HG03439 (cell line): Measurements from ENCODE around the gene MAFG.
A peak's percentile ranks its signal among the peaks of the same experiment; 100 is the strongest.

ENCODE experiments used
- ATAC-seq: cut with Tn5 transposase; IDR thresholded peaks from one replicate; pipeline ENCODE4 v1.9.1; 2021; ENCODE audit warnings: mild to moderate bottlenecking, moderate library complexity; ENCODE audit not compliant: unreplicated experiment

MAFG gene

GRCh38 chr17:81911277-81911961 is 16.1 kb downstream of the MAFG start, which contains the start of gene PCYT2:
TSS of gene PCYT2 (minus strand) at chr17:81911399. CDS start at chr17:81911355, 44 bp downstream.
- ATAC-seq = peak; percentile 49

DNA sequence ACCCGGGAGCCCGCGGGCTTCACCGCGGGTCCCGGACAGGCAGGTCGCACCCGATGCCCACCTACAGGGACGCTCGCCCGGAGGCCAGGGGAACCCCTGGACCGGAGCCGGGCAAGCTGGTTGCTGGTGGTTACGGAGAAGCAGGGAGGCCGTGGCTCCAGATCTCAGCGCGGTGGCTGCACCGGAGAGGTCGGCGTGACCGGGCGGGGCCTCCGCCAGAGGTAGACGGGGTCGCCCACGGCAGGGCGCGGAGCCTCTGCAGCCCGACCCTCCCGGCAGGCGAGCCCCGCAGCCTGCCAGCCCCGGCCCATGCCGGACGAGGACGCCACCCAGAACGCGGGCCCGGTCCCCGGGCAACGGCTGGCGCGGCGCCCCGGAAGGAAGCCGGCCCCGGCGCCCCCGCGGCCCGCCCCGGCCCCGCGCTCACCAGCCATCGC is 16.7 kb downstream of the MAFG start:
- ATAC-seq = peak; percentile 32

DNA sequence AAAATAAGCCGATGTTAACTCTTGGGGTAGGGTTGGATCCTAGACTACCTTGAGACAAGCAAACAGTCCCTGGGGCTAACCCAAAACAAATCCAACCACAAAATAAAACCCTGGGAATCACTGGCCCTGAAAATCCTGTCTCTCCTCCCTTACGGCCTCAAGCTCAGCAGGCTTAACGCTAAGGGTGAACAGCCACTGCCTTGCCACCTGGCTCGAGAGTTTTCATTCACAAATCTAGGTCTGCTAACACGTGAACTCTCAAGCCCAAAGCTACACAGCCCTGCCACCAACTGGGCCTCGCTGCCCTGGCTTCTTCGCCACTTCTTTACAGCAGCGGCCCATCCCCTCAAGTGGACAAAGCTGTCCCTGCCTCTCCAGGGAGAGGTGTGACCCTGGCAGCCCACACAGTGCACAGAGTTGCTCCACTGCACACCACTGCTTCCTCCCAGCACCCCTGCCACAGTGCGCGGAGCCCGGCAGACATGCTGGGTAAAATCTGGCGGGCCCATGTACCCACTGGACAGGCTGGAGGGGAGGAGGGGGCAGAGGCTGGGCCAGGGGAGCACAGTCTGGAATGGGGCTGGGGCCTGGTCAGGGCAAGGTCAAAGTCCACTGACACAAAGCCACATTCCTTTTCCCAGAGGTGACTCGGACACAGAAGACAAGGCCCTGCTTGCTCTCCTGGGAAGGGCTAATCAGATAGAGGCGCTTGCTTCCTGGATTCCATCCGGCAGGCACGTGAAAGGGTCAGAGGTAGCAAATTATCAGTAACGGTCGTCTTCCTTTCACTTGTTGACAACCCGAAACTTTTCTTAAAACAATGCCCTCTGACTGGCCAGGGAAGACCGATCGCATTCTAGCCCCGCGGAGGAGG is 17.3 kb downstream of the MAFG start:
- no peak for ATAC-seq

DNA sequence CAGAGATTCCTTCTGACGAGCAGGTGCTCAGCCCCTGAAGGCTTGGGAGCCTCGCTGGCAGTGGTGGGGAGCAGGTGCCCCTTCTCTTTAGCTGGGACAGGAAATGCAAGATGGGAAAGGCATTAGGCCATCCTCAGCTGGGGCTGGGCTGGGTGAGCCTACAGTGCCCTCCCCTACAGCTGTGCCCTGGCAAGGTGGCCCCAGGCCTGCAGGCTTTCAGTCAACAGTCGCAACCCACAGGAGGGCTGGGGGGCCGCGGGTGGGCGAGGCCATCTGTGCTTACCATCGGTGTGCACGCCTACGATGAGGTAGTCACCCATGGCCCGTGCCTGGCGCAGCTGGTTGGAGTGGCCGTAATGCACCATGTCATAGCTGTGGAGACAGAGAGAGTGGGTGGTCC is 18.3 kb downstream of the MAFG start:
- no peak for ATAC-seq

DNA sequence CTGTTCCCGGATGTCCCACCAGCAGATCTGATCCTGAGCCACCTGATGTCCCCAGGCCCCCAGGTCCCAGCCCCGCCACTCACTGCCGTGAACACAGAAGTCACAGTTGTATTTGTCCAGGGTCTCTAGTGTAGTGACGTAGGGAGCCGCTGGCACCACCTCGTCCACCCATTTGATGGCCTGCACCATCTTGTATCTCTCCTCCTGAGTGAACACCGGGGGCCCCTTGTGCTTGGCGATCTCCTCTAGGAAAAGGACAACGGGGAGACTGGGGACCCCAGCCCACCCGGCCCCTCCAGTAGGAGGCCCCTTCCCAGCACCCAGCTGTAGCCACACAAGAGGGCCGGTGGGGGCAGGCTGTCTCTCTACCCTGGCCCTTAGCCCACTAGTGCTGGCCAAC is 18.7 kb downstream of the MAFG start:
- no peak for ATAC-seq

DNA sequence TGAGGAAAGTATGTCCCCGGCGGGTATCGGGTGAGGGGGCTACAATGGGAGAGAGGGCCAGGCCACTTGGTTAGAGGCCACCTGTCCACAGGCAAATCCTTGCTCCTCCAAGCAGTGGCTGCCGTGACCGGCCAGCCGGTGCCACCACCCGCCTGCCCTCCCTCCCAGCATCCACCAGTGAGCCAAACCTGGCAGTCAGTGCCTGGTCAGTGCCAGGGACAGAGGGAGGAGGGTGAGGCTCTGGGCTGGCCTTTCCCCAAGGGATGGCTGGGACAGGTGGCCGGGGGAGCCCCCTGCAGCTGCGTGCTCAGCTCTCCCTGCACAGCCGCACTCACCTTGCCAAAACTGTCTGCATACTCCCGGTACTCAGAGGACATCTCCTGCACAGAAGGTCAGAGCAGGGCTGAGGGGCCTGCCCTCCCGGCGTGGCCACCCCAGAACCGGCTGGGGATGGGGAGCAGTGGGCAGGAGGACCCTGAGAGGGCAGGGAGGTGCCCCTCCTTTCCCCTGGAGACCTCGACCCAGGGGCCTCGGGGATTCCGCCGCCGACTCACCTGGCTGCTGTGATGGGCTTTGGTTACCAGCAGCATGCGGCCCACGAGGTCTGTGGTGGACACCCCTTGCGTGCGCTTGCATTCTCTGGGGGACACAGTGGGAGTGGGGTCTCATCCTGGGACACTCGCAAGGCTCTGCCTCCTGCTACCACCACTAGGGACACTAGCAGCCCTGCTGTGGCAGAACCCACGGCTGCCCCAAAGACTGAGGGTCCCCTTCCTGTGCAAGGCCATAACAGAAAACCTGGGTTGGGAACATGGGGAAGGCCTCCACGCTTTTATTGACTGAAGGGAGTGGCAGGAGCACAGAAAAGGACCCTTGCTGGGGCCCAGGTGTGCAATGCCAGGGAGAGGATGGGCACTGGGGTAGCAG is 20.1 kb downstream of the MAFG start:
- ATAC-seq = no peak

- ATAC-seq = no peak
Observed at GRCh38 chr17:81906476-81907218, 20.9 kb downstream of the MAFG start.

- ATAC-seq = no peak
Observed at GRCh38 chr17:81905993-81906392, 21.5 kb downstream of the MAFG start.

- ATAC-seq = no peak
Observed at GRCh38 chr17:81905424-81905875, 22.1 kb downstream of the MAFG start.

GRCh38 chr17:81904600-81905423 is 22.7 kb downstream of the MAFG start:
- no peak for ATAC-seq

DNA sequence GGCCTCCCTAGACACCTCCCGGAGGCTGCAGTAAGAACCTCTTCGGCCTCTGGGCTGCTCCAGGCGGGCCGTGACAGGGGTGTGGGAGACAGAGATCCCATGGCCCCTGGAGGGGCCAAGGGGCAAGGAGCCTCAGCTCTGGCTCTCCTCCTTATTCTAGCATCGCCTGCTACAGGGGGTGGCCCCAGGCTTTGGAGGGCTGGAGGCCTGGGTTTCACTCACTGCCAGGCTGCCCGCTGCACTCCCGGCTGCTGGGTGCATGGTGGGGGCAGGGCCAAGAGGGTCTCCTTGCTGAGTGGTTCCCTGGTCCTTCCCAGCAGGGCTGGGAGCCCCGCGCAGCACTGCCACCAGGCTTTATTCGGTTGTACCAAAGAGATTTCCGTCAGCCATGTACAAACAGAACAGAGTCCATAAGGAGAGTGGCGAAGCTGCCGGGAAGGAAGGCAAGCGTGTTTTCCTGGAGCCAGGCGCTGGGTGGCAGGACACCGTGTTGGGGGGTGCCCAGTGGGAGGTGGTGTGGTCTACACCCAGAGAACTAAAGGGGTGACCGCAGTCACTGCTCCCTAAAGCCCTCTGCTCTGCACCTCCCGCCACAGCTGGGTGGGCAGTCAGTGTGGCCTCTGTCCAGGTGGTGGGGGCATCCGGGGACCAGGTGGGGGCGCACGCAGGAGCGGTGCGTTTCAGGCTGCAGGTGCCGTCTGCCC is 23.5 kb downstream of the MAFG start:
- ATAC-seq = no peak

GRCh38 chr17:81903415-81903831 is 24.1 kb downstream of the MAFG start:
- ATAC-seq = no peak

DNA sequence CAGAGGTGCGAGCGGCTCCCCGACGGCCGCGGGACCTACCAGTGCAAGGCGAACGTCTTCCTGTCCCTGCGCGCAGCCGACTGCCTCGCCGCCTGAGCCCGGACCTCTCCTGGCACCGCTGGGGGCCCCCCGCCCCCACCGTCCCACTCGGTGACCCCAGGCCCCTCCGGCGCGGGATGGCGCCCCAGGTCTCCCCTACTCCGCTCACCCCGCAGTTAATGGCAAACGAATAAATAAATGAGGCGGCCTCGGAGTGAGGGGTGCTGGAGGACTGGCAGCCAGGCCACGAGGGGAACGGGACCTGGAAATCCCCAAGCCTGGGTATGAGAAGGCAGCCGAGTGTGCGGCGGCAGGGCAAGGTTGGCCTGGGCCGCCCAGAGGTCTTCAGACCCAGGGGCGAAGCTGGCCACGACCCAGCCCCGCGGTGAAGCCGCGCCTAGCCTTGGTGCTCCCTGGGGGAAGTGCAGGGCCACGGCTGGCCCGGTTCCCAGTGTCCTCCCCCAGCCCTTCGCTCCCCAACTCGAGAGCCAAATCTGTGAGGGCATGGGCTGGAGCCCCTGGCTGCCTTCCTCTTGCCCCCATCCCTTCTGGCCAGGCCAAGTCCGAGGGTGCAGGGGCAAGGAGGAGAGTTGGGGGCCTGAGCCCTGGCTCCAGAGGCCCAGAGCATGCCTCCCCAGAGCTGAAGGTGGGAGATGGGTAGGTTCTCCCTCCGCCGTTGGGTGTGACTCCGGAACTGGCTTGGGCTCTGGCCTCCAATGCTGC is 24.7 kb downstream of the MAFG start:
- no peak for ATAC-seq

DNA sequence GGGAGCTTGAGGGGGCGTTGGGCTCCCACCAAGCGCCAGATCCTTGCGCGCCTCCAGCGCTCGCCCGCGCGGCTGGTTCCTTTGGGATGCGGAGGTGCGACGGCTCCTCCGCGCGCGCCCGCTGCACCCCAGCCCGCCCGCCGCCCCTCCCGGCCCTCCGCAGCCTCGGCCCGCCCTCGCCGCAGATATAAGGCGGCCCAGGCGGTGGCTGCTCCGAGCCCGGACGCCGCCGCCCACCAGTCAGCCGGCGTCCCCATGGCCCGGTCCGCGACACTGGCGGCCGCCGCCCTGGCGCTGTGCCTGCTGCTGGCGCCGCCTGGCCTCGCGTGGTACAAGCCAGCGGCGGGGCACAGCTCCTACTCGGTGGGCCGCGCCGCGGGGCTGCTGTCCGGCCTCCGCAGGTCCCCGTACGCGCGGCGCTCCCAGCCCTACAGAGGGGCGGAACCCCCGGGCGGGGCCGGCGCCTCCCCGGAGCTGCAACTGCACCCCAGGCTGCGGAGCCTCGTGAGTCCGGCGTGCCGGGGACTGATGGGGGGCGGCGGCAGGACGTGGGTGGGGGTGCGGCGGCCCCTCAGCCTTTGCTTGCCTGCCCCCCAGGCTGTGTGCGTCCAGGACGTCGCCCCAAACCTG is 25.4 kb downstream of the MAFG start, which contains the start of gene NPB:
Gene NPB, plus strand, starts transcription at position 216 of the 630 bp plus-strand sequence. Its CDS starts 40 bp downstream, at position 256.
- no peak for ATAC-seq

DNA sequence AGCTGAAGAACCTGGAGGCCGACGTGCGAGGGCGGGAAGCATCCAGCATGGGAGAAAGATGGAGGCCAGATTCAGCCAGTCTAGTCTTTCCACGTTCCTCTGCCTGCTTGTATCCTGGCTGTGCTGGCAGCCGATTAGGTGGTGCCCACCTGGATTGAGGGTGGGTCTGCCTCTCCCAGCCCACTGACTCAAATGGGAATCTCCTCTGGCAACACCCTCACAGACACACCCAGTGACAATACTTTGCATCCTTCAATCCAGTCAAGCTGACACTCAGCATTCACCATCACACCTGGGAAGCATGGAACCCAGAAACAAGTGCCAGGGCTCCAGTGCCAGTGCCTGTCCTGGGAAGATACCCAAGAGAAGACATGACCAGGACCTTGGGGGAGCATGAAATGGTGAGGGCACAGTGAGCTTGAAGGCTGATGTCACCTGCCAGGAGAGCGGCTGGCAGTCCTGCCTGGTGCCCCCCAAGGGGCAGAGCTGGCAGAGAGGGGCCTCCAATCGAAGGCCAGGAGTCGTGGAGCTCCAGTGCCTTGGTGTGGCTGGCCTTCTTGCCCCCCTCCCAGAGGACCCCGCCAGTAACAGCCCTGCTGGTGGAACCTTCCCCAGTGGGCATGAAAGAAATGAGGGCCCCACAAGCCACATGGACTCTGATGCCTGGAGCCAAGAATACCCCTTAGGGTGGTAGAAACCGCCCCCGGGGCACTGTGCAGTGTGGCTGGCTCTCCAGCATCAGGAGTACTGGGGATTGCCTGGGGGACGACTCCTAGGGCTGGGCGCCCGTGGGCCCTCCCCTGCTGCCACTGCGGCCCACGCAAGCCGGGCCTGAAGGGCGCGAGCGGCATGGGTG is 26.1 kb downstream of the MAFG start:
- ATAC-seq = no peak

GRCh38 chr17:81900181-81900820 is 27.2 kb downstream of the MAFG start:
- no peak for ATAC-seq
